Chondrocyte (in vitro differentiated cells): ENCODE data around the gene RAB27A. TPM values are rescaled to one million over a fixed set of nuclear protein-coding genes. Genes with fewer than 3 reads are reported as not detected.

Experiments
- DNase-seq: peaks from one replicate; pipeline ENCODE4 v3.0.0; 2021; ENCODE audit warnings: mixed read lengths, low spot score
- H3K27ac Mint-ChIP-seq: one replicate; pipeline ENCODE4 v1.8.0; 2021; ENCODE audit warnings: mild to moderate bottlenecking, moderate library complexity, mixed read lengths; ENCODE audit not compliant: unreplicated experiment
- H3K27me3 Mint-ChIP-seq: 2 replicates; pipeline ENCODE4 v1.8.0; 2021; ENCODE audit warnings: low read depth, mixed read lengths
- H3K36me3 Mint-ChIP-seq: 2 replicates; pipeline ENCODE4 v1.8.0; 2021; ENCODE audit warnings: low read depth, mixed read lengths
- H3K4me1 Mint-ChIP-seq: 2 replicates; pipeline ENCODE4 v1.8.0; 2021; ENCODE audit warnings: low read depth, mild to moderate bottlenecking, mixed read lengths
- H3K4me3 Mint-ChIP-seq: one replicate; pipeline ENCODE4 v1.8.0; 2021; ENCODE audit warnings: mild to moderate bottlenecking, moderate library complexity, mixed read lengths; ENCODE audit not compliant: unreplicated experiment
- H3K9me3 Mint-ChIP-seq: 2 replicates; pipeline ENCODE4 v1.8.0; 2021; ENCODE audit warnings: low read depth, mixed read lengths
- total RNA-seq: library from RNA; stranded (reverse); gene quantifications from 3 replicates; pipeline ENCODE4 v1.2.1, GENCODE V29; 2021
- TF ChIP-seq, protein P1 (sequence below): fragments of 200-600 bp; sonication (generic); IDR thresholded peaks from 2 replicates; pipeline ENCODE4 v1.5.0; 2021; ENCODE audit warnings: antibody characterized with exemption, mild to moderate bottlenecking, moderate library complexity

RAB27A gene
- total RNA-seq, 1 donor from 2014 or later: 16.8 TPM

DNA sequence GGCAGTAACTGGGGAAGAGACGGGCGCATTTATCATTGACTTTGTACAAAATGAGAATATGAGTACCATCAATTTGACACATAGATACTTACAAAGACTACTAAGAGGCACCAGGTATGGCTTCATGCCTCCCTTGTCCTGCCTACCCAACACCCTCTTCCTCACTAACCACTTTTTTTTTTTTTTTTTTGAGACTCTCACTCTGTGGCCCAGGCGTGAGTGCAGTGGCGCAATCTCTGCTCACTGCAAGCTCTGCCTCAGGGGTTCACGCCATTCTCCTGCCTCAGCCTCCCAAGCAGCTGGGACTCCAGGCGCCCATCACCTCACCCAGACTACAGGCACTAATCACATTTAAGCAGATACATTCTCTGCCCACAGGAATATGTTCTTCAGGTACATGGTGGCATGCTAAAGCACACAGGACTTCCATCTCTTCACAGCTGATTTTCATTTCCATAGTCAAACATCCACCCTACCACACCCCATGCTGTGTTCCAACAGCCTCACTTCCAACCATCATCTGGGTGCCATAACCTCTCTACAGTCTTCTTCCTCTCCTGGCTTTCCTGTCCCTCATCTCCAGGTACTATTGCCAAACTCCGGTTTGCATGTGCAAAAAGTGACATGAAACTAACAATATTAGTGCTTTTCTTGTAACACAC lies 41.7 kb downstream of the RAB27A start:
- H3K36me3 Mint-ChIP-seq: peaks cover 2% of the 10 kb centered on the region
- H3K4me1 Mint-ChIP-seq: no peaks in the 10 kb centered on the region
- no peaks in the 10 kb centered on the region for H3K9me3 Mint-ChIP-seq
- no peak for DNase-seq
- no peak overlapping the region for H3K27ac Mint-ChIP-seq
- TF ChIP-seq, protein P1, sequence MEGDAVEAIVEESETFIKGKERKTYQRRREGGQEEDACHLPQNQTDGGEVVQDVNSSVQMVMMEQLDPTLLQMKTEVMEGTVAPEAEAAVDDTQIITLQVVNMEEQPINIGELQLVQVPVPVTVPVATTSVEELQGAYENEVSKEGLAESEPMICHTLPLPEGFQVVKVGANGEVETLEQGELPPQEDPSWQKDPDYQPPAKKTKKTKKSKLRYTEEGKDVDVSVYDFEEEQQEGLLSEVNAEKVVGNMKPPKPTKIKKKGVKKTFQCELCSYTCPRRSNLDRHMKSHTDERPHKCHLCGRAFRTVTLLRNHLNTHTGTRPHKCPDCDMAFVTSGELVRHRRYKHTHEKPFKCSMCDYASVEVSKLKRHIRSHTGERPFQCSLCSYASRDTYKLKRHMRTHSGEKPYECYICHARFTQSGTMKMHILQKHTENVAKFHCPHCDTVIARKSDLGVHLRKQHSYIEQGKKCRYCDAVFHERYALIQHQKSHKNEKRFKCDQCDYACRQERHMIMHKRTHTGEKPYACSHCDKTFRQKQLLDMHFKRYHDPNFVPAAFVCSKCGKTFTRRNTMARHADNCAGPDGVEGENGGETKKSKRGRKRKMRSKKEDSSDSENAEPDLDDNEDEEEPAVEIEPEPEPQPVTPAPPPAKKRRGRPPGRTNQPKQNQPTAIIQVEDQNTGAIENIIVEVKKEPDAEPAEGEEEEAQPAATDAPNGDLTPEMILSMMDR: no peak
- no peaks in the 10 kb centered on the region for H3K27me3 Mint-ChIP-seq
- H3K4me3 Mint-ChIP-seq: no peak overlapping the region

DNA sequence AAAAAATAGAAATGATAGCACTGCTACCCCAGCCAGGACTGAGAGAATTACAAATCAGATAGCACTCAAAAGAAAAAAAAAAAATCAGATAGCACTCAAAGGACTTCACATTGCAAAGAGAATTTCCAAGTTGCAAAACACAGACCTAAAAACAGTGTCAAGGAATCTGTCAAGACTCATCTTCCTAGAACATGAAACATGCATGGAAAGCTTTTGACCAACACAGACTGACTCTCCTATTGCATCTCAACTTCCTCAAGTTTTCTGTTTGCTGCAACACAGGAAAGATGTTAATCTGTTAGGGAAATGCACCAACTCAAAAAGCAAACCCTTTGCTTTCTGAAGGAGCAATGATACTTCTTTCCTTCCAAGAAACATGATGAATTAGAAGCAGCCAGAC lies 42.3 kb downstream of the RAB27A start:
- no peak overlapping the region for H3K4me3 Mint-ChIP-seq
- H3K27ac Mint-ChIP-seq: no peak overlapping the region
- TF ChIP-seq, protein P1: no peak
- H3K36me3 Mint-ChIP-seq: peaks cover 2% of the 10 kb centered on the region
- no peaks in the 10 kb centered on the region for H3K27me3 Mint-ChIP-seq
- H3K4me1 Mint-ChIP-seq: no peaks in the 10 kb centered on the region
- no peak for DNase-seq
- H3K9me3 Mint-ChIP-seq: no peaks in the 10 kb centered on the region

DNA sequence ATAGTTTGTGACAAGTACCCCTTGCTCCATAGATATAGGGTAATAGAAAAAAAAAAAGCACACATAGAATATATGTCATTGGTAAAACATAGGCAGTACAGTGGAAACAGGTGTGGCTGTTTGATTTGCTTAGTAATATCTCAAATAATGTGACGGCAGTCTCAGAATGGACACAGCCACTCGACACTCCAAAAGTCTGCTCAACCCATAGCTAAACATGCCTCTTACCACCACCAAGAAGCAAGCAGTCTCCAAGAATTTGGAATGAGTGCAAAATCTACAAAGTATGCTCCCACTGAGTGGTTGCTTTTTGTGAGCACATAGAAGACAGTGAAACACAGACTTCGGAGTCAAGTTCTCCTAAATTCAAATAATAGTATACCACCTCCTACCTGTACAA lies 43.0 kb downstream of the RAB27A start:
- TF ChIP-seq, protein P1: no peak
- Mint-ChIP-seq H3K4me1 (peaks cover 5% of the 10 kb centered on the region), H3K27me3 (no peaks in the 10 kb centered on the region), H3K36me3 (peaks cover 2% of the 10 kb centered on the region), H3K4me3 (no peak overlapping the region), H3K9me3 (no peaks in the 10 kb centered on the region), H3K27ac (no peak overlapping the region)
- no peak for DNase-seq

DNA sequence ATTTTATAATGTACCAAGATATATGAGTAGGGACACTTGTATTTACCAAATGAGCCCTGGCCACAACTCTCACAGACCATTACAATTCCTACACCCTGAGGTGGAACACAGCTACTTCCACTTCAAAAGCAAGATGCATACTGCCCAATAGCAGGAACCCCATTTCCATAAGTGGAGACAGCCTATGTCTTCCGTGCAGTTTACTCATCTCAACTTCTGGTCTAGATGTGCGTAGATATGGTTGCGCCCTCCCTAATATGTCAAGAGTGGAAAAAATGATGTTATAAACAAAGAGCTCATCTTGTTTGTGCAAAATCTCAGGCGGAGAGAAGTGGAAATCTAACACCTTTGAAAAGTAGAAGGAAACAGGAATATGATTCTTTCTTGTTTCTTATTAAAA lies 44.6 kb downstream of the RAB27A start:
- Mint-ChIP-seq H3K27ac (no peak overlapping the region), H3K4me3 (no peak overlapping the region), H3K36me3 (peaks cover 2% of the 10 kb centered on the region), H3K4me1 (peaks cover 5% of the 10 kb centered on the region), H3K9me3 (no peaks in the 10 kb centered on the region), H3K27me3 (no peaks in the 10 kb centered on the region)
- TF ChIP-seq, protein P1: no peak
- DNase-seq: no peak

DNA sequence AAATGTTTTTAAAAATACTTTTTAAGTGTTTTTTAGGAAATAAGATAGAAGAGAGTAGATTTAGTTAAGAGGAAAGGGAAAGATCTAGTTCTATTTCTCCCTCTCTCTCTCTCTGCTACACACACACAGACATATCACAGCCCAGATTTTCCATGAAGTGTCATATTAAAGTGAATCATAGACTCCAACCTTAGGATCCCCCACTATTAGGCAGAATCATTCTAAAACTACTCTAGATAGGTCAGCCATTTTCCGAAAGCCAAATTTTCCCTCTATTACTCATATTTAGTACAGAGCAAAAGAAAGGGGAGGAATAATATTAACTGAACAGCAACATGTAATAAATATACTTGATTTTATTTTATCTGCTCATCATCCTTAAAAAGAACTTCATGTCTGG lies 47.7 kb downstream of the RAB27A start:
- Mint-ChIP-seq H3K4me3 (no peak overlapping the region), H3K27ac (peak overlapping the region; percentile 10), H3K27me3 (no peaks in the 10 kb centered on the region), H3K9me3 (no peaks in the 10 kb centered on the region), H3K36me3 (no peaks in the 10 kb centered on the region), H3K4me1 (peaks cover 7% of the 10 kb centered on the region)
- TF ChIP-seq, protein P1: no peak
- no peak for DNase-seq
